Measurements from ENCODE around the gene EIF4E2.
"Not testable (repeated sequence)": the region's sequence is repeated elsewhere in the genome, so short reads cannot be mapped to it uniquely, and the experiment has no call there.

EIF4E2 gene

GRCh38 chr2:232521959-232522622 is 28.4 kb upstream of the EIF4E2 start:
- DNase-seq: peak in 25 of 56 donors; percentile 8 to 75 (median 27)

- DNase-seq: no peak
Measured at GRCh38 chr2:232522623-232523401, 27.7 kb upstream of the EIF4E2 start.

GRCh38 chr2:232523402-232523681 is 27.1 kb upstream of the EIF4E2 start:
- no peak for DNase-seq

GRCh38 chr2:232523682-232524597 is 26.5 kb upstream of the EIF4E2 start:
- DNase-seq: peak in 8 of 56 donors; percentile 19 to 43 (median 26)

- DNase-seq: no peak
Measured at GRCh38 chr2:232524771-232525170, 25.7 kb upstream of the EIF4E2 start.

GRCh38 chr2:232525199-232525598 is 25.3 kb upstream of the EIF4E2 start:
- DNase-seq: no peak

- peak in 31 of 56 donors; percentile 3 to 69 (median 39) for DNase-seq
Measured at GRCh38 chr2:232525791-232526371, 24.6 kb upstream of the EIF4E2 start, which contains the start of gene CHRND. Gene CHRND, plus strand, starts transcription at chr2:232526160. Its CDS starts 56 bp downstream, at chr2:232526216.

- DNase-seq: no peak
Measured at GRCh38 chr2:232526372-232526941, 24.0 kb upstream of the EIF4E2 start.

- DNase-seq: no peak
Measured at GRCh38 chr2:232527905-232528470, 22.5 kb upstream of the EIF4E2 start.

- no peak for DNase-seq
Measured at GRCh38 chr2:232528746-232529460, 21.6 kb upstream of the EIF4E2 start.

- no peak for DNase-seq
Measured at GRCh38 chr2:232529806-232530547, 20.5 kb upstream of the EIF4E2 start.

- DNase-seq: no peak
Measured at GRCh38 chr2:232530626-232531260, 19.7 kb upstream of the EIF4E2 start.

GRCh38 chr2:232532419-232532818 is 18.1 kb upstream of the EIF4E2 start:
- no peak for DNase-seq

- DNase-seq: not testable (repeated sequence)
Measured at GRCh38 chr2:232532821-232533220, 17.7 kb upstream of the EIF4E2 start.

GRCh38 chr2:232533944-232534710 is 16.4 kb upstream of the EIF4E2 start:
- no peak for DNase-seq

- DNase-seq: no peak
Measured at GRCh38 chr2:232534940-232535651, 15.4 kb upstream of the EIF4E2 start.

Measured in amygdala (tissue), 56 donors.